Measurements from ENCODE around the gene POLR2M.

DNA sequence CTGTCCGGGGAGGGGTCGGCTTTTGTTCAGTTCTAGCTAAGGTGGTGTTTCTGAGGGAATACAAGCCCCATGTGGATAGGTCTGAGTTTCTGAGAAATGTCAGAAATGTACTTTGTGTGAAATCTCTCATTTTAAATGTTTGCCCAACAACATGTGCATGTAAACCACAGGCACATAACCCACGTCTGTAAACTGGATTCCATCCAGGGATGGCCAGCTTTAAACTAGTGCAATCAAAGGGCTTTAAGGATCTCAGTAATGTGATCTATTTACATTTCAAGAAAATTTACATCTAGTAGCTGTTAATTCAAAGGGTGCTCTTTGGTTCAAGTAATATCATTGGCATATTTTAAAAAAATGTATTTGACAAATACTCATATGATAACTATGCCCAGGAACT, 52.0 kb downstream of the POLR2M start:
- no peak for TF ChIP-seq POLR2AphosphoS5 (IDR thresholded peaks at IDR 0.05; ENCODE audit: low read depth, low read length)
- TF ChIP-seq, protein P1, sequence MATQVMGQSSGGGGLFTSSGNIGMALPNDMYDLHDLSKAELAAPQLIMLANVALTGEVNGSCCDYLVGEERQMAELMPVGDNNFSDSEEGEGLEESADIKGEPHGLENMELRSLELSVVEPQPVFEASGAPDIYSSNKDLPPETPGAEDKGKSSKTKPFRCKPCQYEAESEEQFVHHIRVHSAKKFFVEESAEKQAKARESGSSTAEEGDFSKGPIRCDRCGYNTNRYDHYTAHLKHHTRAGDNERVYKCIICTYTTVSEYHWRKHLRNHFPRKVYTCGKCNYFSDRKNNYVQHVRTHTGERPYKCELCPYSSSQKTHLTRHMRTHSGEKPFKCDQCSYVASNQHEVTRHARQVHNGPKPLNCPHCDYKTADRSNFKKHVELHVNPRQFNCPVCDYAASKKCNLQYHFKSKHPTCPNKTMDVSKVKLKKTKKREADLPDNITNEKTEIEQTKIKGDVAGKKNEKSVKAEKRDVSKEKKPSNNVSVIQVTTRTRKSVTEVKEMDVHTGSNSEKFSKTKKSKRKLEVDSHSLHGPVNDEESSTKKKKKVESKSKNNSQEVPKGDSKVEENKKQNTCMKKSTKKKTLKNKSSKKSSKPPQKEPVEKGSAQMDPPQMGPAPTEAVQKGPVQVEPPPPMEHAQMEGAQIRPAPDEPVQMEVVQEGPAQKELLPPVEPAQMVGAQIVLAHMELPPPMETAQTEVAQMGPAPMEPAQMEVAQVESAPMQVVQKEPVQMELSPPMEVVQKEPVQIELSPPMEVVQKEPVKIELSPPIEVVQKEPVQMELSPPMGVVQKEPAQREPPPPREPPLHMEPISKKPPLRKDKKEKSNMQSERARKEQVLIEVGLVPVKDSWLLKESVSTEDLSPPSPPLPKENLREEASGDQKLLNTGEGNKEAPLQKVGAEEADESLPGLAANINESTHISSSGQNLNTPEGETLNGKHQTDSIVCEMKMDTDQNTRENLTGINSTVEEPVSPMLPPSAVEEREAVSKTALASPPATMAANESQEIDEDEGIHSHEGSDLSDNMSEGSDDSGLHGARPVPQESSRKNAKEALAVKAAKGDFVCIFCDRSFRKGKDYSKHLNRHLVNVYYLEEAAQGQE (IDR thresholded peaks at IDR 0.05; ENCODE audit: insufficient read depth in 1 of 2, low read depth in 2 of 2, low read length in 2 of 2): no peak
- TF ChIP-seq SIN3A (IDR thresholded peaks at IDR 0.05; ENCODE audit: borderline replicate concordance, insufficient read depth, low read length): no peak
- no peak for TF ChIP-seq TAF1 (IDR thresholded peaks at IDR 0.05; ENCODE audit: borderline replicate concordance, insufficient read depth, low read length)

All from PFSK-1 (cell line).